ENCODE data around the gene FCRLB. TPM values are rescaled to one million over a fixed set of nuclear protein-coding genes. Genes with fewer than 3 reads are reported as not detected.

Gene FCRLB
- total RNA-seq, 4 donors from 2014 or later: 0.15 to 0.81 (median 0.23) TPM; not detected in 1

GRCh38 chr1:161710560-161710959, 10.8 kb upstream of the FCRLB start:
- Histone ChIP-seq H3K4me3 (no peak overlapping the region), H3K36me3 (no peaks in the 10 kb centered on the region), H3K9me3 (no peaks in the 10 kb centered on the region), H3K27me3 (peaks cover 27% of the 10 kb centered on the region), H3K4me1 (no peaks in the 10 kb centered on the region), H3K27ac (no peak overlapping the region)
- no peak for TF ChIP-seq POLR2AphosphoS5 (IDR thresholded peaks at IDR 0.05)
- no peak for TF ChIP-seq EP300 (IDR thresholded peaks at IDR 0.05)
- TF ChIP-seq POLR2A (IDR thresholded peaks at IDR 0.05): no peak
- TF ChIP-seq, protein P1, sequence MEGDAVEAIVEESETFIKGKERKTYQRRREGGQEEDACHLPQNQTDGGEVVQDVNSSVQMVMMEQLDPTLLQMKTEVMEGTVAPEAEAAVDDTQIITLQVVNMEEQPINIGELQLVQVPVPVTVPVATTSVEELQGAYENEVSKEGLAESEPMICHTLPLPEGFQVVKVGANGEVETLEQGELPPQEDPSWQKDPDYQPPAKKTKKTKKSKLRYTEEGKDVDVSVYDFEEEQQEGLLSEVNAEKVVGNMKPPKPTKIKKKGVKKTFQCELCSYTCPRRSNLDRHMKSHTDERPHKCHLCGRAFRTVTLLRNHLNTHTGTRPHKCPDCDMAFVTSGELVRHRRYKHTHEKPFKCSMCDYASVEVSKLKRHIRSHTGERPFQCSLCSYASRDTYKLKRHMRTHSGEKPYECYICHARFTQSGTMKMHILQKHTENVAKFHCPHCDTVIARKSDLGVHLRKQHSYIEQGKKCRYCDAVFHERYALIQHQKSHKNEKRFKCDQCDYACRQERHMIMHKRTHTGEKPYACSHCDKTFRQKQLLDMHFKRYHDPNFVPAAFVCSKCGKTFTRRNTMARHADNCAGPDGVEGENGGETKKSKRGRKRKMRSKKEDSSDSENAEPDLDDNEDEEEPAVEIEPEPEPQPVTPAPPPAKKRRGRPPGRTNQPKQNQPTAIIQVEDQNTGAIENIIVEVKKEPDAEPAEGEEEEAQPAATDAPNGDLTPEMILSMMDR (IDR thresholded peaks at IDR 0.05): no peak
- ATAC-seq: no peak
- WGBS, 2 donors (ENCODE audit: low coverage in 1 of 2): 72 to 92% methylated on average over 2 to 3 of the region's 4 CpGs

- Histone ChIP-seq H3K4me3 (no peak overlapping the region), H3K9me3 (no peaks in the 10 kb centered on the region), H3K27ac (no peak overlapping the region), H3K27me3 (peaks cover 61% of the 10 kb centered on the region), H3K4me1 (no peaks in the 10 kb centered on the region), H3K36me3 (no peaks in the 10 kb centered on the region)
- 57 to 67% methylated on average over 5 to 8 of the region's 8 CpGs for WGBS, 2 donors (ENCODE audit: low coverage in 1 of 2)
- no peak for ATAC-seq
- TF ChIP-seq POLR2A (IDR thresholded peaks at IDR 0.05): no peak
- no peak for TF ChIP-seq EP300 (IDR thresholded peaks at IDR 0.05)
- no peak for TF ChIP-seq POLR2AphosphoS5 (IDR thresholded peaks at IDR 0.05)
- TF ChIP-seq, protein P1 (IDR thresholded peaks at IDR 0.05): no peak
Observed at GRCh38 chr1:161718559-161719324, 2.6 kb upstream of the FCRLB start.

DNA sequence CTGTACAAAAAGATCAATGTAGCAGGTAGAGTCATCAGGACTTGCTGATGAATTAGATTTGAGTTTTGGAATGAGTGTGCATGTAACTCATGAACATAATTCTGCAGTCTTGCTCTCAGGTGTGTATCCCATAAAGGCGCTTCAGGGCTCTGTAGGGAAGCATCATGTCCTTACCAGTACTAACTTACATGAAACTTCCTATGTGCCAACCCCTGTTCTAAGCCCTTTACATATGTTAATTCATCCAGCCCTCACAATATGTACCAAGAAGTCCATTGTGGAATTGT, 2.1 kb upstream of the FCRLB start:
- no peak for TF ChIP-seq POLR2AphosphoS5 (IDR thresholded peaks at IDR 0.05)
- TF ChIP-seq EP300 (IDR thresholded peaks at IDR 0.05): no peak
- TF ChIP-seq POLR2A (IDR thresholded peaks at IDR 0.05): no peak
- TF ChIP-seq, protein P1 (IDR thresholded peaks at IDR 0.05): no peak
- H3K36me3 ChIP-seq: no peaks in the 10 kb centered on the region
- no peak overlapping the region for H3K27ac ChIP-seq
- no peak for ATAC-seq
- H3K27me3 ChIP-seq: peaks cover 64% of the 10 kb centered on the region
- H3K4me3 ChIP-seq: no peak overlapping the region
- WGBS, 2 donors (ENCODE audit: low coverage in 1 of 2): 100% methylated on average over 1 of the region's 1 CpG
- H3K4me1 ChIP-seq: no peaks in the 10 kb centered on the region
- H3K9me3 ChIP-seq: no peaks in the 10 kb centered on the region

DNA sequence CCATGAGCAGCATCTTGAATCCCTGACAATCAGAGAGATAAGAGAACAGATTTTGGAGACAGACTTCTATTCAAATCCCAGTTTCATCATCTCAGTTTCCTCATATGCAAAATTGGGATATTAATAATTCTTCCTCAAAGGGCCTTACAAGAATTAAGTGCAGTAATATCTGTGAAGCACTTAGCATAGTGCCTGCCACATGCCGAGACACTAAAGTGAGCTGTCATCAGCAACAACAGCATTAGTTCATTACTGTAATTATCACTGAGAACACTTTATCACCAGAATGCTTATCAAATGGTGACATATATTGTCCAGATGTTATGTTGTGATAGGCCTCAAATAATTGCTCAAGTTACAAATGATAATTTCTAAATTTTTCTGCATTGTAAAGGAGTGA, 922 bp upstream of the FCRLB start:
- ATAC-seq: no peak
- Histone ChIP-seq H3K9me3 (no peaks in the 10 kb centered on the region), H3K4me3 (no peak overlapping the region), H3K27me3 (peaks cover 56% of the 10 kb centered on the region), H3K27ac (no peak overlapping the region), H3K4me1 (peaks cover 0 to 4% (median under 1%) of the 10 kb centered on the region in 3 donors), H3K36me3 (no peaks in the 10 kb centered on the region)
- 60 to 100% methylated on average over 1 of the region's 1 CpG for WGBS, 2 donors (ENCODE audit: low coverage in 1 of 2)
- TF ChIP-seq EP300 (IDR thresholded peaks at IDR 0.05): no peak
- no peak for TF ChIP-seq POLR2A (IDR thresholded peaks at IDR 0.05)
- TF ChIP-seq POLR2AphosphoS5 (IDR thresholded peaks at IDR 0.05): no peak
- TF ChIP-seq, protein P1 (IDR thresholded peaks at IDR 0.05): no peak

- 42 to 49% methylated on average over 6 to 8 of the region's 8 CpGs for WGBS, 2 donors (ENCODE audit: low coverage in 1 of 2)
Observed at GRCh38 chr1:161721738-161722343, 497 bp downstream of the FCRLB start.

More at GRCh38 chr1:161721738-161722343, 497 bp downstream of the FCRLB start:
- Histone ChIP-seq H3K27ac (no peak overlapping the region), H3K27me3 (peaks cover 46% of the 10 kb centered on the region), H3K4me3 (no peak overlapping the region), H3K4me1 (peaks cover 0 to 14% (median 4%) of the 10 kb centered on the region in 3 donors), H3K36me3 (no peaks in the 10 kb centered on the region), H3K9me3 (no peaks in the 10 kb centered on the region)
- TF ChIP-seq POLR2AphosphoS5 (IDR thresholded peaks at IDR 0.05) (no peak), POLR2A (IDR thresholded peaks at IDR 0.05) (no peak), EP300 (IDR thresholded peaks at IDR 0.05) (no peak)
- TF ChIP-seq, protein P1 (IDR thresholded peaks at IDR 0.05): no peak
- no peak for ATAC-seq
